Stomach (tissue), 9 donors: ENCODE measurements around the gene BTG4. TPM values are rescaled to one million over a fixed set of nuclear protein-coding genes. Genes with fewer than 3 reads are reported as not detected.
A peak's percentile ranks its signal among the peaks of the same experiment; 100 is the strongest.

Experiments used
- DNase-seq, 2 donors: peaks; one replicate each; pipeline versions ENCODE4 v3.0.0 to v3.0.0-alpha.2; 2013 to 2019
- H3K27ac ChIP-seq, 5 donors: fragments of 200-600 bp in 4 of 5; sonication (generic) in 4 of 5; one replicate each; pipeline ENCODE4 v1.5.1; 2013 to 2019; ENCODE audit warnings: mild to moderate bottlenecking in 1 of 5, moderate library complexity in 1 of 5
- H3K27me3 ChIP-seq, 3 donors: fragments of 200-600 bp; sonication (generic); one replicate each; pipeline ENCODE4 v1.5.1; 2017 to 2019; ENCODE audit warnings: mixed run types in 1 of 3
- H3K36me3 ChIP-seq, 4 donors: fragments of 200-600 bp; sonication (generic); 1 replicate in 3 of 4; 2 replicates in 1 of 4; pipeline ENCODE4 v1.5.1; 2016 to 2019
- H3K4me1 ChIP-seq, 4 donors: fragments of 200-600 bp; sonication (generic); one replicate each; pipeline ENCODE4 v1.5.1; 2016 to 2019
- H3K4me3 ChIP-seq, 4 donors: fragments of 200-600 bp; sonication (generic) in 3 of 4; one replicate each; pipeline ENCODE4 v1.5.1; 2016 to 2019; ENCODE audit warnings: mild to moderate bottlenecking in 1 of 4
- H3K9me3 ChIP-seq, 4 donors: fragments of 200-600 bp; sonication (generic); one replicate each; pipeline ENCODE4 v1.5.1; 2016 to 2019
- CTCF ChIP-seq, 7 experiments: fragments of 450-650 bp in 4 of 7; fragments of 200-600 bp in 3 of 7; sonication (generic) in 3 of 7; IDR thresholded peaks; one replicate each; pipeline ENCODE4 v1.5.1; 2016 to 2019; ENCODE audit warnings: antibody characterized with exemption in 7 of 7, control low read depth in 2 of 7, mild to moderate bottlenecking in 1 of 7
- EP300 ChIP-seq: sonication (generic); formaldehyde crosslinking; IDR thresholded peaks from one replicate; pipeline ENCODE4 v1.6.1; 2017; ENCODE audit warnings: antibody characterized with exemption
- POLR2A ChIP-seq, 4 donors: fragments of 450-650 bp; IDR thresholded peaks; one replicate each; pipeline ENCODE4 v1.6.1; 2016; ENCODE audit warnings: antibody characterized with exemption in 4 of 4, control low read depth in 2 of 4, mild to moderate bottlenecking in 1 of 4, moderate library complexity in 1 of 4
- POLR2AphosphoS5 ChIP-seq, 3 donors: sonication (generic); formaldehyde crosslinking; IDR thresholded peaks; one replicate each; pipeline ENCODE4 v1.6.1; 2016; ENCODE audit warnings: antibody characterized with exemption in 3 of 3
- WGBS, 5 donors: extraction: QIAGEN DNeasy Blood & Tissue Kit in 3 of 5; methylation state at CpG; one replicate each; pipeline versions ENCODE4 v1.1.5 to v1.1.7; 2013 to 2018; 5-methylcytosine and 5-hydroxymethylcytosine counted together
- intact Hi-C: fragments of 100-400 bp; cut with DNase I; formaldehyde crosslinking; loops from one replicate; pipeline ENCODE4 v1.15.1; 2023; ENCODE audit warnings: low total_unique reads
- polyA plus RNA-seq, 3 donors: library from polyadenylated mRNA; stranded (reverse); fragments of 200-250 nt; gene quantifications; one replicate each; pipeline ENCODE4 v1.2.3, GENCODE V29; 2013
- total RNA-seq, 5 donors: library from RNA; depleted of rRNA; stranded (reverse); fragments of >200 nt; gene quantifications; one replicate each; pipeline versions ENCODE4 v1.1.0 to v1.2.3, GENCODE V29; 2014 to 2016
- donor health status: healthy with polysubstance abuse.
- donor health status: Bipolar disorder and iron deficiency.
- donor health status: healthy.

Gene BTG4
- total and polyA plus RNA-seq, 8 donors, result not detected

- Histone ChIP-seq H3K9me3 (no peaks in the 10 kb centered on the region), H3K27me3 (peaks cover 0 to 32% (median 3%) of the 10 kb centered on the region in 3 donors), H3K4me3 (no peak overlapping the region), H3K27ac (no peak overlapping the region), H3K4me1 (peaks cover 0 to 7% (median 2%) of the 10 kb centered on the region in 4 donors), H3K36me3 (no peaks in the 10 kb centered on the region)
- no peak for DNase-seq
- TF ChIP-seq POLR2A (IDR thresholded peaks at IDR 0.05) (no peak), CTCF (IDR thresholded peaks at IDR 0.05) (no peak), POLR2AphosphoS5 (IDR thresholded peaks at IDR 0.05) (no peak), EP300 (no peak)
- WGBS, 5 donors, result 87 to 91% (median 88%) methylated on average over 15 to 16 of the region's 16 CpGs
- intact Hi-C loops, result no loop called here
Observed at GRCh38 chr11:111456086-111456858, 55.9 kb downstream of the BTG4 start.

- H3K4me3 ChIP-seq, result no peak overlapping the region
- H3K4me1 ChIP-seq, result peaks cover 0 to 4% (median 0%) of the 10 kb centered on the region in 4 donors
- no peak overlapping the region for H3K27ac ChIP-seq
- 74 to 82% (median 77%) methylated on average over 18 to 21 of the region's 21 CpGs for WGBS, 5 donors
- DNase-seq, result no peak
- H3K36me3 ChIP-seq, result no peaks in the 10 kb centered on the region
- no peaks in the 10 kb centered on the region for H3K9me3 ChIP-seq
- TF ChIP-seq CTCF (IDR thresholded peaks at IDR 0.05) (no peak), POLR2AphosphoS5 (IDR thresholded peaks at IDR 0.05) (no peak), POLR2A (IDR thresholded peaks at IDR 0.05) (no peak), EP300 (no peak)
- intact Hi-C loops, result no loop called here
- peaks cover 0 to 25% (median 3%) of the 10 kb centered on the region in 3 donors for H3K27me3 ChIP-seq
Observed at GRCh38 chr11:111455291-111456085, 56.7 kb downstream of the BTG4 start.

- peak in 1 of 7 experiments; percentile 43 for TF ChIP-seq CTCF (IDR thresholded peaks at IDR 0.05)
- no peak for TF ChIP-seq POLR2AphosphoS5 (IDR thresholded peaks at IDR 0.05)
- intact Hi-C loops, result no loop called here
Observed at GRCh38 chr11:111454561-111455192, 57.5 kb downstream of the BTG4 start.

GRCh38 chr11:111452817-111453552 lies 59.2 kb downstream of the BTG4 start:
- no peaks in the 10 kb centered on the region for H3K9me3 ChIP-seq
- intact Hi-C loops, result no loop called here
- peaks cover 0 to 4% (median 0%) of the 10 kb centered on the region in 4 donors for H3K4me1 ChIP-seq
- TF ChIP-seq POLR2A (IDR thresholded peaks at IDR 0.05), result no peak
- no peak for TF ChIP-seq CTCF (IDR thresholded peaks at IDR 0.05)
- TF ChIP-seq POLR2AphosphoS5 (IDR thresholded peaks at IDR 0.05), result no peak
- no peak for TF ChIP-seq EP300
- WGBS, 5 donors, result 66 to 77% (median 71%) methylated on average over 10 of the region's 10 CpGs
- DNase-seq, result no peak
- no peak overlapping the region for H3K27ac ChIP-seq
- H3K4me3 ChIP-seq, result no peak overlapping the region
- no peaks in the 10 kb centered on the region for H3K36me3 ChIP-seq
- peaks cover 0 to 5% (median 0%) of the 10 kb centered on the region in 3 donors for H3K27me3 ChIP-seq

More at GRCh38 chr11:111454561-111455192, 57.5 kb downstream of the BTG4 start:
- H3K9me3 ChIP-seq, result no peaks in the 10 kb centered on the region
- H3K4me3 ChIP-seq, result no peak overlapping the region
- H3K27me3 ChIP-seq, result peaks cover 0 to 16% (median 0%) of the 10 kb centered on the region in 3 donors
- peaks cover 0 to 4% (median 0%) of the 10 kb centered on the region in 4 donors for H3K4me1 ChIP-seq
- 48 to 55% (median 50%) methylated on average over 11 of the region's 11 CpGs for WGBS, 5 donors
- H3K27ac ChIP-seq, result no peak overlapping the region
- no peaks in the 10 kb centered on the region for H3K36me3 ChIP-seq
- DNase-seq, result peak in 1 of 2 donors; percentile 75
